ENCODE results near the gene BBX.

Gene BBX

DNA sequence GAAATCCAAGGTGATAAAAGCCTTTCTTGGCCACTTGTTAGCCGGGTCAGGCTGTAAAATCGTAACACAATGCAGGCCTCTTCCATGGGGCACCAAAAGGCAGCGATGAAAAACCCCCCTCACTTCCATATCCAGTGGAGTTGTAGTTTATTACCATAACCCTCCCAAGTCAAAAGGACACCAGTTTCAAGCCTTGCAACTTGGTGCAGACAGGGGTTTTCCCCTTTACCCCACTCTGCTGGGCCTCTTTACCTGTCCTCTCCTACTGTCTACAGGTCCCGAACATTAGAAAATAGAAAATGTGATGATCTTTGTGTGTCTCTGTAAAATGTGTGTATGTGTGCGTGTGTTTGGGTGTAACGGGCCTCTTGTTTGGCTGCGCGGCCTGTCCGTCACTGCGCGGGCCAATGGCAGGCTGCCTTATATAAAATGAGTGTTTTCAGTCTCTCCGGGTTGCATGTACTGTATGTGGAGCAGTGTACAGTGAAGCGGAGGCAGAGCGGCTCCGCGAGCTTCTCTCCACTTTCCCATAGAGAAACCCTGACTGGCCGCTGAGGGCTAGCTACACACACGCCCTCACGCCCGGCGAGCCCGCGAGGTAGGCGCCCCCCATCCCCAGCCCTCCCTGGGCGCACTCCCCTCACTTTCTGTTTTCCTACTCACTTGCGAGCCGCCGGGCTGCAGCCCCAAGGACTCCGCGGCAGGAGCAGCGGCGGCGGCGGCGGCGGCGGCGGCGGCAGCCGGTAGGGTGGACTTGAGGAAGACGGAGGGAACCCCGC lies at the start of gene BBX:
Gene BBX (plus strand): TSS at position 453 of the 779 bp plus-strand sequence. CDS start 187,499 bp downstream, outside the sequence.
- DNase-seq: peak; percentile 91 to 97 (median 97)

GRCh38 chr3:107476462-107476861 lies 46.3 kb upstream of the BBX start:
- DNase-seq: no peak

GRCh38 chr3:107487490-107487889 lies 35.3 kb upstream of the BBX start:
- DNase-seq: no peak

DNA sequence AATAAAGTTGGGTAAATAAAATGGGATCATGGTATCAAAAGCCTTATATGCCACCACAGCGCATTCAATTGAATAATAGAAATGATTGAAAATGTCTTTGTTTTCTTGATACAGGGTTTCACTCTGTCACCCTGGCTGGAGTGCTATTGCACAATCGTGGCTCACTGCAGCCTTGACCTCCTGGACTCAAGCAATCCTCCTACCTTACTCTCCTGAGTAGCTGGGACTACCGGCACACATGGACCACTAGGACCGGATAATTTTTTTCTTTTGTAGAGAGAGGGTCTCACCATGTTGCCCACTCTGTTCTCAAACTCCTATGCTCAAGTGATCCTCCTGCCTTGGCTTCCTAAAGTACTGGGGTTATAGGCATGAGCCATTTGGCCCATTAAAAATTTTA lies 33.8 kb upstream of the BBX start:
- DNase-seq: no peak

GRCh38 chr3:107493134-107493533 lies 29.6 kb upstream of the BBX start:
- DNase-seq: no peak

DNA sequence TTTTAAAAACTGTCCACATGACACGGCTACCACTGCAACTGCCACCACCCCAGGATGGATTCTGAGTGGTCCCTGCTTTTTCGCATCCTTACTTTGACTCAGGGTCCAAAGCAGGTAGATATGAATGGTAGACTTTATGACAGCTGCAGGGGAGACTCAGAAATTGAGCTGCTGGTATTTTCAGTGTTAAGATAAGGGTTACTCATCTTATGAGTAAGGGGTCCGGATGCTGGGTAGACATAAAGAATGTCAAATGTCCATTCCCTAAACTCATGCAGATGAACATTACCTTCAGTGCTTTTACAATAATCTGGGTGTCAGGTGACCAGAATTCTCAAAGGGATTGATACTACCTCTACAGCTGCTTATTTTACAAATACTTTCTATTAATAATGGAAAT lies 25.9 kb upstream of the BBX start:
- DNase-seq: no peak

DNA sequence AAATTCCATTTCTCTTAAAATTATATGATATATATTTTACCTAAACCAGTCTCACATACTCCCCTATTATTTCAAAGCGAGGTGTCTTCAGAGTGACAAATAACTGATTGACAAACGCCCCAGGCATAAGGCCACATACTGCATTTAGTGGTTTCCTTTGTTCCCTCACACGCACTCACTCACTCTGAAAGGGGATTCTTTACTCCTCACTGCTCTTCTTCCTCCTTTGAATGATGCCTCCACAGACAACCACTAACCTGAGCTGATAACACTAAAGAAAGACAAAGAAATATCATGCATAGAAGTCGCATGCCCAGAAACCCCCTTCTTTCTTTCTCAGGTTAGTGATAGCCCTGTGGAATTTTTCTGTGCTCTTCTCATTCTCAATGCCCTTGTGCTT lies 24.1 kb upstream of the BBX start:
- no peak for DNase-seq

GRCh38 chr3:107506458-107506857 lies 16.3 kb upstream of the BBX start:
- DNase-seq: no peak

GRCh38 chr3:107508331-107508730 lies 14.4 kb upstream of the BBX start:
- DNase-seq: no peak

DNA sequence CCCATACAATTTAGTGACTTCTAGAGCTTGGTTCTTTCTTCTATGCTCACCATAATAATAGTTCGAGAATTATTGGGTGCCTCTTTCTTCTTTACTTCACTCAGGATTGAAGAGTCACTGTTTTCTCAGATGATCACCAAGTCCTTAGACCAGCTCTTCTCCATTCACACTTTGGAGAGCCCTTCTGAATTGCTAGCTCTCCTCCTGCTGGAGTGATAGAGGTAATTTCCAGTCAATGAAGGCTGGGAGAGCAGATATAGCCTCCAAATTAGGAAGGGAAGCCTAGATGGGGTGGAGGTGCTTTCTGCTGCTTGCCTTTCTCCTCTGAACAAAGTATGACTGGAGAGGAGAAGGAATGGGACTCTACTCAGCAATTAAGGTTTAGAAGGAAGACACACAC lies 10.7 kb upstream of the BBX start:
- no peak for DNase-seq

DNA sequence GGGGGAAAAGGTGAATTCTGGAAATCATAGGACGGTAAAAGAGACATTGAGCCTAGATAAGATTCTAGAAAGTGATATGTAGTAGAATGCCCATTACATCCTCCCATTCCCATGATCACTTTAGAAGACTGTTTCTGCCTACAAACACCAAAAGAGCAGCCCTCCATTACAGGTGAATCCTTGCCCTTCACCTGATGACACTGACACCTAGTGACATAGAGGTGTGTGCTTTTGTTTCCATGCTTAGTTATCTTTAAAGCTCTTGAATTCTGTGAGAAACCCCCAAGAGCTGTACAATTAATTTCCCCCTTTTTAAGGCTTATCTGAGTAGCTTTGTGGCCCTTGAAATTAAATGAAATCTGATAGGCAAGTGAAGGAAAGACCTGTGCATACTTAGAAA lies 8.3 kb upstream of the BBX start:
- DNase-seq: no peak

- DNase-seq: no peak
These were observed 6.3 kb upstream of the BBX start for GRCh38 chr3:107516475-107516874.

DNA sequence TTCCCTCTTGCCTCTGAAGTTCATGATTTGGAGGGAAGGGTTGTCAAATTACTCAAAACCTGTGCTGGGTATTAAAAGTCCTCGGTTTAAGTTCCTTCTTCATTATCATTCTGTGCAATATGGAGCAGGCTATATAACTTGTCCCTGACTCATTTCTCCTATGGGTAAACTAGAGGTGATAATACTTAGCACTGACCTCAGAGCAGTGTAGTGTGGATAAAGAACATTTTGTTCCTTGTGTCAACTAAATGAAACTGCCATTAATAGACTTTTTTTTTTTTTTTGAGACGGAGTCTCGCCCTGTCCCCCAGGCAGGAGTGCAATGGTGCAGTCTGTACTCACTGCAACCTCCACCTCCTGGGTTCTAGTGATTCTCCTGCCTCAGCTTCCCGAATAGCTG lies 2.2 kb upstream of the BBX start:
- no peak for DNase-seq

- DNase-seq: no peak
These were observed 1.2 kb upstream of the BBX start for GRCh38 chr3:107521469-107522059.

GRCh38 chr3:107523289-107523538 lies 452 bp downstream of the BBX start:
- DNase-seq: peak; percentile 60 to 90 (median 86)

GRCh38 chr3:107523539-107524325 lies 970 bp downstream of the BBX start:
- peak; percentile 60 to 88 (median 86) for DNase-seq

DNA sequence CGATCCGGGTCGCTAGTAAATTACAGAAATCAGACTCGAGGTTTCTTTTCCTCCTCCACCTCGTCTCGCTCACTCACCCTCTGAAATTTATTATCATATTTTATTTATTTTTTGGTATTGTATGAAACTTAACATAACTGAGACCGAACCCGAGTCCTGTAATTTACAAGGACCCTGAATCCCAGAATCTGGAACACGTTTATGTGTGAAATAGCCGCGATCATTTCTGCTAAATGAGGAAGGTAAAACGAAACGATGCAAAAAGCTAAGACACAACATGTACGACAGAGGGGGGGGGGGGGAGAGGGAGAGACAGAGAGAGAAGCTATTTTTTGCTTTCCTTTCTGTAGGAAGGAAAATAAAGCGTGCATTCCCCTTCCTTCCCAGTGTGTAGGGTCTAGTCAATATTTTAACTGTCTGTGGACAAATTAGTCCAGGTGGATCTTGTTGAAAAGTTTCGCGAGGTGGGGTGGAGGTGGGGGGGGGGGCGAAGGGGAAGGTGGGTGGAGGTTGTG lies 1.6 kb downstream of the BBX start:
- DNase-seq: peak; percentile 21 to 79 (median 66)

GRCh38 chr3:107524841-107525643 lies 2.3 kb downstream of the BBX start:
- peak; percentile 21 to 67 (median 59) for DNase-seq

- DNase-seq: peak; percentile 10 to 67 (median 59)
These were observed 3.0 kb downstream of the BBX start for GRCh38 chr3:107525644-107526305.

- DNase-seq: no peak
These were observed 9.2 kb downstream of the BBX start for GRCh38 chr3:107531917-107532469.

DNA sequence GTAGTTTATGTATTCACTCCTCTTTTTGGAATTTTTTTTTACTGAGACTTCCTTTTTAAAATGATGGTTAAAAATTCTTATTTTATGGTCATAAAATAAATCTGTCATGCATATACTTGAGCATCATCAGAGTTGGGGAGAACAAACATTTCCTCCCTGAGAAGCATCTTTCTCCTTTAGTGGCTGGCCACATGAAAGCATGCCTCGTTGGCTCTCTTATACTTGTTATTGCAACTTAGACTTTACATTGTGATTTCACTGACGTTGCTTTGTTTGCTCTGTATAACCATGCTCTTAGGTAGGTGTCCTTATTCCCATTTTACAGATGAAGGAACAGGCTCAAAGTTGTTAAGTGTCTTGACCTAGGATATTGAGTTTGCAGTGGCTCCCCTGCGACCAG lies 18.1 kb downstream of the BBX start:
- no peak for DNase-seq

DNA sequence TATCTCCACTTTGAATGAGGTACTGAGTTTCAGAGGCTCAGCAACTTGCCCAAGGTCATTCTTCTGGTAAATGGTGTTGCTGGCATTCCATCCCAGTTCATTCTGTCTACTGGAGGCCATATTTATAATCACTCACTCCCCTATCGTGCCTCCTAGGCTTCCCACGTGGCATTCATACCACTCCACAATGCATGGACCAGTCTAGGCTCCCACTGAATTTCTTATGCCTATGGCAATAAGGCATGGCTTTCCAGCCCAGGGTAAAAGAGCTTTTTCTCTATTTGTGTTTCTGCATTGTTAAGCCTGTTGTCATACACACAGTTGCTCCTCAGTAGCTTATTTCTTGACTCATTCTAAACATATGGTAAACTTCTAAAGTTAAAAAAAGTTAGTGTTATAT lies 19.9 kb downstream of the BBX start:
- no peak for DNase-seq

Data from NCI-H1417 (cell line).